GM18867 (cell line): ENCODE measurements around the gene ZBED4.

ENCODE experiments used
- ATAC-seq: cut with Tn5 transposase; IDR thresholded peaks from one replicate; pipeline ENCODE4 v1.9.1; 2021; ENCODE audit warnings: mild to moderate bottlenecking, moderate library complexity; ENCODE audit not compliant: unreplicated experiment

The ZBED4 gene

GRCh38 chr22:49900441-49901230 is 47.0 kb downstream of the ZBED4 start:
- no peak for ATAC-seq

- ATAC-seq: no peak
These were observed 47.8 kb downstream of the ZBED4 start for GRCh38 chr22:49901457-49901856.

GRCh38 chr22:49903322-49904039 is 49.8 kb downstream of the ZBED4 start:
- no peak for ATAC-seq

- no peak for ATAC-seq
These were observed 50.4 kb downstream of the ZBED4 start for GRCh38 chr22:49904040-49904369.

GRCh38 chr22:49905465-49905864 is 51.8 kb downstream of the ZBED4 start:
- no peak for ATAC-seq

- ATAC-seq: no peak
These were observed 52.6 kb downstream of the ZBED4 start for GRCh38 chr22:49906071-49906798.

- ATAC-seq: no peak
These were observed 53.2 kb downstream of the ZBED4 start for GRCh38 chr22:49906799-49907290.

GRCh38 chr22:49907807-49908206 is 54.2 kb downstream of the ZBED4 start:
- ATAC-seq: no peak

GRCh38 chr22:49909476-49910205 is 56.0 kb downstream of the ZBED4 start:
- ATAC-seq: no peak

- no peak for ATAC-seq
These were observed 56.8 kb downstream of the ZBED4 start for GRCh38 chr22:49910229-49911155.

GRCh38 chr22:49911881-49912625 is 58.4 kb downstream of the ZBED4 start:
- ATAC-seq: no peak

GRCh38 chr22:49913026-49913425 is 59.4 kb downstream of the ZBED4 start:
- ATAC-seq: no peak

GRCh38 chr22:49913446-49913845 is 59.8 kb downstream of the ZBED4 start:
- ATAC-seq: no peak

GRCh38 chr22:49914256-49914655 is 60.6 kb downstream of the ZBED4 start:
- ATAC-seq: no peak

- ATAC-seq: no peak
These were observed 62.0 kb downstream of the ZBED4 start for GRCh38 chr22:49915610-49916009.

GRCh38 chr22:49916831-49917230 is 63.2 kb downstream of the ZBED4 start:
- ATAC-seq: no peak

- ATAC-seq: peak; percentile 88
These were observed 64.6 kb downstream of the ZBED4 start, which contains the start of the genes ALG12 and CRELD2 for GRCh38 chr22:49917974-49918910. TSS of gene ALG12 (minus strand) at chr22:49918438. CDS start at chr22:49913765, 4,673 bp downstream. TSS of gene CRELD2 (plus strand) at chr22:49918634. CDS start at chr22:49918770, 136 bp downstream.
